K562 (cell line): ENCODE measurements around the gene TRAF3.

Experiments
- GABPB2 ChIP-seq: fragments of 250-450 bp; sonication (Bioruptor Pico); conservative IDR thresholded peaks from 2 replicates; pipeline ENCODE4 v1.5.1; 2021; ENCODE audit warnings: mild to moderate bottlenecking
- HDAC1 ChIP-seq, 2 experiments: fragments of 450-650 bp; IDR thresholded peaks; 2 replicates each; pipeline ENCODE4 v1.6.1; 2016 to 2017; ENCODE audit warnings: inconsistent platforms in 1 of 2, mild to moderate bottlenecking in 1 of 2, moderate library complexity in 1 of 2
- HNRNPUL1 ChIP-seq: fragments of 200-400 bp; formaldehyde crosslinking; IDR thresholded peaks from 2 replicates; pipeline ENCODE4 v1.6.1; 2017; ENCODE audit warnings: low read length
- POLR2A ChIP-seq: fragments of 450-650 bp; conservative IDR thresholded peaks from 2 replicates; pipeline ENCODE4 v1.6.1; 2016
- ZNF347 ChIP-seq: fragments of 450-650 bp; formaldehyde crosslinking; IDR thresholded peaks from 2 replicates; pipeline ENCODE4 v1.4.0; 2020; ENCODE audit warnings: low read depth, mild to moderate bottlenecking, moderate library complexity
- TF ChIP-seq, protein P1 (sequence below), 3 experiments: IDR thresholded peaks in 2 of 3; conservative IDR thresholded peaks in 1 of 3; 2 replicates each; pipeline ENCODE4 v1.5.1; 2011 to 2012; ENCODE audit warnings: low read length in 3 of 3, mild to moderate bottlenecking in 3 of 3, control low read depth in 2 of 3, improper control_type of control experiment in 1 of 3, inconsistent platforms in 1 of 3, low read depth in 1 of 3, mixed read lengths in 1 of 3, moderate library complexity in 1 of 3; ENCODE audit not compliant: insufficient read depth in 2 of 3
- TF ChIP-seq, protein P2 (sequence below): fragments of 250-450 bp; sonication (Bioruptor Pico); IDR thresholded peaks from 2 replicates; pipeline ENCODE4 v1.5.1; 2021; ENCODE audit warnings: mild to moderate bottlenecking

DNA sequence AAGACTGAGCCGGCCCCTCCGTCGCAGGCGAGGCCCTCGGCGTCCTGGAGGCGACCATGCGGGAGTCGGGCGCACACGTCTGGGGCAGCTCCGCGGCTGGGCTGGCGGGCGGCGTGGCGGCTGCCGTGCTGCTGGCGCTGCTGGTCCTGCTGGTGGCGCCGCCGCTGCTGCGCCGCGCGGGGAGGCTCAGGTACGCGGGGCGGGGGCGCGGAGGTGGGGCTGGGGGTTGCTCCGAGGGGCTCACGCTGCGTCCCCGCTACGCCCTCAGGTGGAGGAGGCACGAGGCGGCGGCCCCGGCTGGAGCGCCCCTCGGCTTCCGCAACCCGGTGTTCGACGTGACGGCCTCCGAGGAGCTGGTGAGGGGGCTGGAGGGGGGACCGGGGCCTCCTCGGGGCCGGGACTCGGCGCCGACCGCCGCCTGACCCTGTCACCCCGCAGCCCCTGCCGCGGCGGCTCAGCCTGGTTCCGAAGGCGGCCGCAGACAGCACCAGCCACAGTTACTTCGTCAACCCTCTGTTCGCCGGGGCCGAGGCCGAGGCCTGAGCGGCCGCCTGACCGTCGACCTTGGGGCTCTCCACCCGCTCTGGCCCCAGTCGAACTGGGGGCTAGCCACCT, 153.0 kb downstream of the TRAF3 start:
- TF ChIP-seq, protein P1, sequence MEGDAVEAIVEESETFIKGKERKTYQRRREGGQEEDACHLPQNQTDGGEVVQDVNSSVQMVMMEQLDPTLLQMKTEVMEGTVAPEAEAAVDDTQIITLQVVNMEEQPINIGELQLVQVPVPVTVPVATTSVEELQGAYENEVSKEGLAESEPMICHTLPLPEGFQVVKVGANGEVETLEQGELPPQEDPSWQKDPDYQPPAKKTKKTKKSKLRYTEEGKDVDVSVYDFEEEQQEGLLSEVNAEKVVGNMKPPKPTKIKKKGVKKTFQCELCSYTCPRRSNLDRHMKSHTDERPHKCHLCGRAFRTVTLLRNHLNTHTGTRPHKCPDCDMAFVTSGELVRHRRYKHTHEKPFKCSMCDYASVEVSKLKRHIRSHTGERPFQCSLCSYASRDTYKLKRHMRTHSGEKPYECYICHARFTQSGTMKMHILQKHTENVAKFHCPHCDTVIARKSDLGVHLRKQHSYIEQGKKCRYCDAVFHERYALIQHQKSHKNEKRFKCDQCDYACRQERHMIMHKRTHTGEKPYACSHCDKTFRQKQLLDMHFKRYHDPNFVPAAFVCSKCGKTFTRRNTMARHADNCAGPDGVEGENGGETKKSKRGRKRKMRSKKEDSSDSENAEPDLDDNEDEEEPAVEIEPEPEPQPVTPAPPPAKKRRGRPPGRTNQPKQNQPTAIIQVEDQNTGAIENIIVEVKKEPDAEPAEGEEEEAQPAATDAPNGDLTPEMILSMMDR (IDR thresholded peaks at IDR 0.05 in 2 of 3, conservative IDR thresholded peaks at IDR 0.05 in 1 of 3; ENCODE audit: insufficient read depth in 2 of 3, low read depth in 1 of 3, low read length in 3 of 3) = no peak
- TF ChIP-seq ZNF347 = no peak
- TF ChIP-seq, protein P2, sequence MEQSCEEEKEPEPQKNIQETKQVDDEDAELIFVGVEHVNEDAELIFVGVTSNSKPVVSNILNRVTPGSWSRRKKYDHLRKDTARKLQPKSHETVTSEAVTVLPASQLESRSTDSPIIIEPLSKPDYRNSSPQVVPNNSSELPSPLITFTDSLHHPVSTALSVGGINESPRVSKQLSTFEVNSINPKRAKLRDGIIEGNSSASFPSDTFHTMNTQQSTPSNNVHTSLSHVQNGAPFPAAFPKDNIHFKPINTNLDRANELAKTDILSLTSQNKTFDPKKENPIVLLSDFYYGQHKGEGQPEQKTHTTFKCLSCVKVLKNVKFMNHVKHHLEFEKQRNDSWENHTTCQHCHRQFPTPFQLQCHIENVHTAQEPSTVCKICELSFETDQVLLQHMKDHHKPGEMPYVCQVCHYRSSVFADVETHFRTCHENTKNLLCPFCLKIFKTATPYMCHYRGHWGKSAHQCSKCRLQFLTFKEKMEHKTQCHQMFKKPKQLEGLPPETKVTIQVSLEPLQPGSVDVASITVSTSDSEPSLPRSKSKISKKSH (CRISPR knock-in tag) = no peak
- no peak for TF ChIP-seq POLR2A
- no peak for TF ChIP-seq GABPB2 (CRISPR knock-in tag)
- no peak for TF ChIP-seq HDAC1 (IDR thresholded peaks at IDR 0.05)
- no peak for TF ChIP-seq HNRNPUL1
